T-helper 2 cell treated with Interferon-gamma antibody and Interleukin-4, amounts not matched to agents 5 μg/mL and 100 μg/mL, for 36 hours (primary cell): ENCODE measurements around the gene CDIP1.

ENCODE experiments used
- DNase-seq: peaks from one replicate; pipeline ENCODE4 v3.0.0; 2021; ENCODE audit warnings: low spot score
- H3K27ac Mint-ChIP-seq: one replicate; pipeline ENCODE4 v1.8.0; 2021; ENCODE audit warnings: mild to moderate bottlenecking, mixed read lengths
- H3K27me3 Mint-ChIP-seq: one replicate; pipeline ENCODE4 v1.8.0; 2021; ENCODE audit warnings: low read depth, mixed read lengths
- H3K36me3 Mint-ChIP-seq: one replicate; pipeline ENCODE4 v1.8.0; 2021; ENCODE audit warnings: low read depth, mixed read lengths
- H3K4me1 Mint-ChIP-seq: one replicate; pipeline ENCODE4 v1.8.0; 2021; ENCODE audit warnings: low read depth, mixed read lengths
- H3K4me3 Mint-ChIP-seq: one replicate; pipeline ENCODE4 v1.8.0; 2022; ENCODE audit warnings: mild to moderate bottlenecking, moderate library complexity, mixed read lengths
- H3K9me3 Mint-ChIP-seq: one replicate; pipeline ENCODE4 v1.8.0; 2021; ENCODE audit warnings: mixed read lengths

CDIP1 gene

DNA sequence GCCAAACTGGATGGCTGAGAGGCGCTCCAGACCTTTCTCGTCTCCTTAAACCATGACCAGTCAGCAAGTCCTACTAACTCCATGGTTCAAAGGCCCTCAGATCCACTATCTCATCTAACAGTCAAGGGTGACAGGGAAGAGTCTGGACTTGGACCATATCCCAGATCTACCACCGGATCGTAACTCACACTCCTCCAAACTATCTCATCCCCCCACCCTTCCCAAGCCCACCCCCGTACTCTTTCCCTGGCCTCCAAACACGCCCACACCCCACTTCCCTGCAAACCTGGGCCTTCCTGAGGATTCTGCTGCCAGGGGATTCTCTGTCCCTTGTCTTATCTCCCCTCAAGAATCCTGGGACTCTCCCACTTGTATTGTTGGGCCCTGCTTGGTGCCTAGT, 5.1 kb downstream of the CDIP1 start:
- Mint-ChIP-seq H3K27ac (no peak overlapping the region), H3K4me3 (no peak overlapping the region), H3K27me3 (peaks cover 2% of the 10 kb centered on the region), H3K4me1 (peaks cover 46% of the 10 kb centered on the region), H3K36me3 (peaks cover 20% of the 10 kb centered on the region), H3K9me3 (no peaks in the 10 kb centered on the region)
- DNase-seq, result no peak

DNA sequence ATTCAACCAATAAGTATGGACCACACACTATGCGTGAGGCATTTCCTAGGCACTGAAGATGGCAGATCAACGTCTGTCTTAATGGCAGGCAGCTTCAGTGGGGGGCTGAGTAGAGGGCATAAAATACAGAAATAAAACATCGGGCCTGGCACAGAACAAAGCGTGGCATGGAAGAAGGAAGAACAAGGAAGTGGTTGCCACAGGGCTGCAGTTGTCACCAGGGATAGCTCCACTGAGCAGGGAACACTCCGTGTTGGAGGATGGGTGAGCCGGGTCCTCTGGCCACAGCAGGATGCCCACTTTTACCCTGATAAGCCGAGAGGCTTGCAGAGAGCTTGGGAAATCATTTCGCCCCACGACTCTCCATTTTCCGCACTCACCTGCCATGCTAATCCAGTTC, 6.3 kb downstream of the CDIP1 start:
- Mint-ChIP-seq H3K4me1 (peaks cover 47% of the 10 kb centered on the region), H3K4me3 (no peak overlapping the region), H3K9me3 (no peaks in the 10 kb centered on the region), H3K27ac (no peak overlapping the region), H3K36me3 (peaks cover 19% of the 10 kb centered on the region), H3K27me3 (peaks cover 2% of the 10 kb centered on the region)
- DNase-seq, result no peak

DNA sequence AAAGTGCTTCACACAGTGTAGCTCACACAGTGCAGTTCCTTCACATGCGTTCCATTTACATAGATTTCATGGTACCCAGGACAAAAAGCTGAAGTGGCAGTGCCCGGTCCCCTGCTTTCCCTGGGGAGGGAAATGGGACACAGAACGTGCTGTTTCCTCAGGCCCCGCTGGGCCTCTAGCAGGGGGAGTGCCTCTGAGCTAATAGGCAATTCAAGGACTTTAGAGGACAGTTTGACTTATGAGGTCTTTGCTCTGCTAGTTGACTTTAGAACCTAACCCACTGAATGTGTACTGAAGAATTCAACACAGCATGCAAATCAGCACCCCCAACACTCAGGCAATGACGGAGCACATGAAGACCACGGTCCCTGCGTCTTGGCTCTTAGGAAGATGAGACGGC, 6.8 kb downstream of the CDIP1 start:
- Mint-ChIP-seq H3K4me1 (peaks cover 45% of the 10 kb centered on the region), H3K9me3 (no peaks in the 10 kb centered on the region), H3K4me3 (no peak overlapping the region), H3K27me3 (no peaks in the 10 kb centered on the region), H3K27ac (no peak overlapping the region), H3K36me3 (peaks cover 15% of the 10 kb centered on the region)
- no peak for DNase-seq

DNA sequence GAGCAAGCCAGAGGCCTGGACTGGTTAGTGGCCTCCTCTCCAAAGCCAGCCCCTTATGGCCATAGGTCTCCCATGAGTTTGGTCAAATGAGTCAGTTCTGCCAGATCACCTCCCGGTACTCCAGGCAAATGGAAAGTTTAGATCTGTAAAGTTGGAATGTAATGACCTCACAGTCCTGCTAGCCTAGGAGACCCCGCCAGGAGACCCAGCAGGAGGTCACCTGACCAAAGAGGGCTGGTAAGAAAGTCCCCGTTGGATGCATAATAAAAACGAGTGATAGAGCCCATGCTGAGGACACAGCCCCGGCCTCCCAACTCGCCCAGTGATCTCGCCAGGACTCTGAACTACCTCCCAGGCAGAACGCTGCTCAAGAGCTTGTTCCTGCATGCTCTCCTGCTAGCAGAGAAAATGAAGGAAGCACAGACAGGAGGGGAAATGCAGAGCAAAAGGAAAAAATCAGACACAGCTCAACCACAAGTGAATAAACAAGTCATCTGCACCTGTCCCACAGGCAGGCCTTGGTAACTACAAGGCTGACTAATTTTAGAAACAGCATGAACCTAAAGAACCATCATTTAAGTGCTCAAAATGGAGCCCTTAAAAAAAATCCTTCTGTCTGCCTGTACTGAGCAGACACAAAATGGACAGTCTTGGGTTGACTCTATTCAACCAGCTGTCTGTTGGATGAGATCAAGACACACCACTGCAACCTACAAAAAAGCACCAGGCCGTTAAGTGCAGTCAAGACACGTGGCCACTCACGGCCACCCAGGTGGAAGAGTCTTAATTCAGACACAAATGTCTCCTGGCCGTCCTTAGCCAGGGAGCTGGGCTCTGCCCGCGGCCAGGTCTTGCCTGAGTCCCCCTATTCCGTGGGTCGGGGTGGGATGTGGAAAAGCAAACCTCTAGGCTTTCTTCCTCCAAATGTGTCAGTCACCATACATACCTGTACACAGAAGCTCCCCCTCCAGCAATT, 9.2 kb downstream of the CDIP1 start:
- H3K27me3 Mint-ChIP-seq, result no peaks in the 10 kb centered on the region
- peaks cover 28% of the 10 kb centered on the region for H3K4me1 Mint-ChIP-seq
- peak overlapping the region; percentile 77 for H3K4me3 Mint-ChIP-seq
- H3K27ac Mint-ChIP-seq, result peak overlapping the region; percentile 87
- H3K9me3 Mint-ChIP-seq, result no peaks in the 10 kb centered on the region
- H3K36me3 Mint-ChIP-seq, result peaks cover 20% of the 10 kb centered on the region
- peak; percentile 42 for DNase-seq

DNA sequence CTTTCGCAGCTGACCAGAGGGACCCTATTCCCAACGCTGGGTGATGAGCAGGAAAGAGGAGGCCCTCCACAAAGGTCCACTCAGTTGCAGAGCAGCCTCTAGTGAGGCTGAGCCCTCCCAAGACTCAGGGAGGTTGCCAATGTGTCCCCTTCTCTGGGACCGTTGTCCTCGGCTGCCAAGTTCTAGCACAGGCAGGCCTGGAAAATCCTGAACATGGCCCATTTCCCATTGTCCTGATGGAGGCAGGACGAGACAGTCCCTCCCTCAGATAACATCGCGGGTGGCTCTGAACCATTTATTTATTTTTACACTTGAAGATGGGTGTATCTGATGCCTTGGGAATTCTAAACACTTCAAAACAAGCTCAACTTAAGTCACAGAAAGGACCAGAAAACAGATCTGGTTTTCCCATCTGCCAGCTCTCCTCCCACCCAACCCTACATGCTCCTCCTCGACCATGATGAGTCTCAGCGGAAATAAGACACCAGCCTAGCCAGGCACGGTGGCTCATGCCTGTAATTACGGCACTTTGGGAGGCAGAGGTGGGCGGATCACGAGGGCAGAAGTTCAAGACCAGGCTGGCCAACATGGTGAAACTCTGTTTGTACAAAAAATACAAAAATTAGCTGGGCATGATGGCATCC, 12.8 kb downstream of the CDIP1 start:
- peaks cover 34% of the 10 kb centered on the region for H3K4me1 Mint-ChIP-seq
- DNase-seq, result no peak
- H3K9me3 Mint-ChIP-seq, result no peaks in the 10 kb centered on the region
- no peaks in the 10 kb centered on the region for H3K27me3 Mint-ChIP-seq
- H3K27ac Mint-ChIP-seq, result no peak overlapping the region
- H3K4me3 Mint-ChIP-seq, result no peak overlapping the region
- peaks cover 11% of the 10 kb centered on the region for H3K36me3 Mint-ChIP-seq

DNA sequence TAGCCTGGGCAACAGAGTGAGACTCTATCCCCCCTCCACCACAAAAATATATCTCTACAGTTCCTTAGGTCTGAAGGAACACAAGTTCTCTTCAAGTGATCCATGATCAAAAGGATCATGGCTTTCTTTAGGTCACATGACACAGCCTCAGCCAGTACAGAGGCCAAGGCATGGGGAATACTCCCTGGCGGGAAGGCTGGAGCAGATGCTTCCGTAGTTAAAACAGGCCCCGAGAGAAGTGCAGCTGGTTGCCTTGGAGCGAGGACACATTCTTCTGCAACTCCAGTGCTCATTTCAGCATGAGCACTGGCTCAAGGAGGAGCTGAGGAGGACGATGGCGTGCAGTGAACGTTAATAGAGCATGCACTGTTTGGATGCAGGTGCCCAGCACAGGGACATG, 13.5 kb downstream of the CDIP1 start:
- no peak overlapping the region for H3K4me3 Mint-ChIP-seq
- no peak overlapping the region for H3K27ac Mint-ChIP-seq
- DNase-seq, result no peak
- no peaks in the 10 kb centered on the region for H3K9me3 Mint-ChIP-seq
- H3K36me3 Mint-ChIP-seq, result peaks cover 13% of the 10 kb centered on the region
- no peaks in the 10 kb centered on the region for H3K27me3 Mint-ChIP-seq
- H3K4me1 Mint-ChIP-seq, result peaks cover 30% of the 10 kb centered on the region

DNA sequence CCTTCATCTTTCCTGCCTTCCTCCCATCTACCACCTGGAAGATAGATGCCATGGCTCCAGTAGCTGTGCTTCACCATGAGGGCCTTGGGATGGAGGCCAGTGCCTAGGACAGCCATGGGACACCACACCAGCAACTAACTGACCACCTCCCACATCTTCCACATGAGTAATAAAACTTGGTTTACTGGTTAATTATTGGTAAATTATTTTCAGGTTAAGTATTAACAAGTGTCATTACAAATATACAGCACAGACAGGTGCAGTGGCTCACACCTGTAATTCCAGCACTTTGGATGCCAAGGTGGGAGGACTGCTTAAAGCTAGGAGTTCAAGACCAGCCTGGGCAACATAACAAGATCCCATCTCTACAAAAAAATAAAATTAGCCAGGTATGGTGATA, 14.0 kb downstream of the CDIP1 start:
- Mint-ChIP-seq H3K36me3 (peaks cover 13% of the 10 kb centered on the region), H3K27me3 (no peaks in the 10 kb centered on the region), H3K4me1 (peaks cover 25% of the 10 kb centered on the region), H3K9me3 (no peaks in the 10 kb centered on the region), H3K27ac (no peak overlapping the region), H3K4me3 (no peak overlapping the region)
- no peak for DNase-seq

DNA sequence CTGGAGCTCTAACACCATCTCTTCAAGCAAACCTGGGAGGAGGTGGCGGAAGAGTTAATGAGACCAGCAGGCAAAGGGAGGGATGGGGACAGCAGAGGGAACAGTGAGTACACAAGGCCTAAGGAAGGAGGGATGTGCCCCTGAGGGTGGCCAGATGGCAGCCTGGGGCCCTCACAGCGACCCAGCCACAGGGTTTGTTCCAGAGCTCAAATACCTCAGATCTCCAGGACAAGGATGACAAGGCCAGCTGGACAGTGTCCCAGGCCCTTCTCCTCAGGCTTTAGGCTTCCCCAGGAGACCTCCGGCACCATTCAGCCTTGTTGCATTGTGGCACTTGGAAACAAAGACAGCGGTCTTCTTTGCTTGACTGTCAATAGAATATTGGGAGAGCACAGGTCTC, 14.9 kb downstream of the CDIP1 start:
- Mint-ChIP-seq H3K9me3 (no peaks in the 10 kb centered on the region), H3K4me1 (peaks cover 18% of the 10 kb centered on the region), H3K27me3 (no peaks in the 10 kb centered on the region), H3K36me3 (peaks cover 11% of the 10 kb centered on the region), H3K4me3 (no peak overlapping the region), H3K27ac (no peak overlapping the region)
- DNase-seq, result no peak

DNA sequence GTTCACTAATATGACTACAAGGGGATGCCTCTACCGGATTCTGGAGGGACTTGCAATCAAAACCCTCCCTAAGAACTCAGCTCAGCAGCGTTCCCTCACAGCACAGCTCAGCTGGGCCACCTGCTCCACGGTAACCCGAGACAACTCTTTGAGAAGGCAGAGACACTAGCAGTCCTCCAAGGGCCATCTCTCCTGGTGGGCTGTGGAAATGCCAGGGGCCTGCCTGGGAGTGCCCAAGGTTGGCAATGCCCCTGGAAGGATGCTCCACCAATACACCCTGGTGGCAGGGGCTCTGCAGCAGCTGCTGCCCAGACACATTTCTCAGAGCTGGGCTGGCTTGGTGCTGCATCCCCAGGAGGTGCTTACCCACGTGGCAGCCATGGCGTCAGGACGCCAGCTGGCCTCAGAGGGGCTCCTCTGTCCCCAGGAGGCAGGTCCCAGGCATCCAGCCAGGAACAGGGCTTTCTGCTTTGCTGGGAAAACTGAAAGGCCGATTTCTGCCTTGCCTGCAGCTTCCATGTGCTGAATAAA, 16.5 kb downstream of the CDIP1 start:
- Mint-ChIP-seq H3K36me3 (peaks cover 11% of the 10 kb centered on the region), H3K27ac (no peak overlapping the region), H3K9me3 (no peaks in the 10 kb centered on the region), H3K4me1 (peaks cover 14% of the 10 kb centered on the region), H3K27me3 (no peaks in the 10 kb centered on the region), H3K4me3 (no peak overlapping the region)
- DNase-seq, result no peak

DNA sequence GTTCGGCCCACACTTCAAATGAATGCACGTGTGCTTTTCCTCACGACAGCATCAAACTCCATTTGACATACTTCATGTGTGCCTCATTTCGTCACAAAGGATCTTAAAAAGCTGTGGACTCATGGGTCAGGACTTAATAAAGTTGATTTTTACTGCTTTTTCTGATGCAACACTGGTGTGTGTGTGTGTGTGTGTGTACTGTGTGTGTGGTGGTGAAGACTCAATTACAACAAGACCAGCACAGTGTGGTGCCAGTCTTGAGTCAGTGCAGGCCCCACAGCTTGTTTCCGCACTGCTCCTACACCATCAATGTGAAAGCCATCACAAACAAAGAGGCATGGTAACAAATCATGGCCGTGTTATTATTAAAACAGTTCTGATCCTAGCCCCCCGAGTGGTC, 17.7 kb downstream of the CDIP1 start:
- Mint-ChIP-seq H3K9me3 (no peaks in the 10 kb centered on the region), H3K4me1 (peaks cover 18% of the 10 kb centered on the region), H3K27ac (no peak overlapping the region), H3K27me3 (no peaks in the 10 kb centered on the region), H3K4me3 (no peak overlapping the region), H3K36me3 (peaks cover 10% of the 10 kb centered on the region)
- no peak for DNase-seq

DNA sequence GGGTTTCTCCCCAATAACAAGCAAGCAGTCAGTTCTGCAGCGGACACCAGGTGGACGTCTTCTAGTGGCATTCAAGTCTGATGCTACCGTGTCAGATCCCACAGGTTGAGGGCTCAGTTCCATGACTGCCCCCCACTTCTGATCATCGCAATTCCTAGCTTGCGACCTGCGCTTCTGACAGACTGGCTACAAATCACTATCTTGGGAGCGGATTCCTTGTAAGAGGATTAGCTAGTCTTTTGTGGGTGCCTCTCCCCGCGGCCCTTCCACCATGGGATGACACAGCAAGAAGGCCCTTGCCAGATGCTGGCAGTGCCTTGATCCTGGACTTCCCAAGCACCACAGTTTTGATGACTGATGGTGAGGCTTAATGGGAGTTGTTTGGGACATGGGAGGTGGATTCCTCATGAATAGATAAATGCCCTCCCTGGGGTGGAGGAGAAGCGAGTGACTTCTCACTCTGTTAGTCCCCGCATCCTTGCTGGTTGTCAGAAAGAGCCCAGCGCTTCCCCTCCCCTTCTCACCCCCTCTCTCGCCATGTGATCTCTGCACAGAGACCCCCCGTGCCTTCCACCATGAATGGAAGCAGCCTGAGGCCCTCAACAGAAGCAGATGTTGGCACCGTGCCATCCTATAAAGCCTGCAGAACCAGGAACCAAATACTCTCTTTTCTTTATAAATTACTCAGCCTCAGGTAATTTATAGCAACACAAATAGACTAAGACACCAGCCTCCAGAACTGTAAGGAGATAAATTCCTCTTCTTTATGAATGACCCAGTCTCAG, 19.1 kb downstream of the CDIP1 start:
- H3K9me3 Mint-ChIP-seq, result no peaks in the 10 kb centered on the region
- no peak overlapping the region for H3K27ac Mint-ChIP-seq
- H3K36me3 Mint-ChIP-seq, result peaks cover 12% of the 10 kb centered on the region
- peaks cover 32% of the 10 kb centered on the region for H3K4me1 Mint-ChIP-seq
- no peak overlapping the region for H3K4me3 Mint-ChIP-seq
- no peaks in the 10 kb centered on the region for H3K27me3 Mint-ChIP-seq
- no peak for DNase-seq

DNA sequence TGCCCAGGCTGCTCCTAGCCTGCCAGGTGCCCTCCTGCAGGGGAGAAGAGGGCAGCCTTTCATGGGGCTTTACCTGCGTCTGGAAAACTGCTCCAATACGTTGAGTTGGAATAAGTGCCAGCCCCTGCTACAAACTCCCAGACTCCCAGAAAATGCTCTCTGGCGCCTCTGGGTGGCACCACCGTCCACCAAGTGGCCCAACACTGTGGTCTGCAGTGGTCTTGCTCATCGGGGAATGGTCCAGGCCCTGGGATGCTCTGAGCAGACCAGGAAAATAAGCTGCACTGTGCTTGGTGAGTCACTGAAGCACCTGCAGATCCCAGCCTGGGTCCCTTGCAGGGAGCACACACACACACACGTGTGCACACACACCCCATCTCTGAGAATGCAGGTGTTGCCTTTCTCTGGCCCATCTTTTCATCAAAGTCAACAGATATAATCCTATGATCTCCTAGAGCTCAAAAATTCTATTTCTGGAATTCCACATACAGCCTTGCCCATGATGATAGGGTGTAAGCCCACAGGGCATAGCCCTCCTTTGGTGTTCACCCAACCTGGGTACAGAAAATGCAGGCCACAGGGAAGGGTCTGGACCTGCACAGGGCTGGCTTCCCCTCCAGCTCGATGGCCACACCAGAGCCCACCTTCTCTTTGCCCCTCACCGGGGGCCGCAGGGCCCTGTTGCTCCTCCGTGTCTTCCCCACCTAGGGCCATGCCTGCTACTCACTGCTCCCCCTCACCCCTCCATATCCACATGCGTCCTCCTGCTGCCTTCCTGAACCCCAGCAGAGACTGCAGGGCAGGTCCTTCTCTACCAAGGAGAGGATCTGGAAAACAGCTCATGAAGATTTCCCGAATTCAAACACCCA, 20.5 kb downstream of the CDIP1 start:
- peaks cover 19% of the 10 kb centered on the region for H3K36me3 Mint-ChIP-seq
- no peak overlapping the region for H3K4me3 Mint-ChIP-seq
- no peak overlapping the region for H3K27ac Mint-ChIP-seq
- H3K4me1 Mint-ChIP-seq, result peaks cover 32% of the 10 kb centered on the region
- no peak for DNase-seq
- no peaks in the 10 kb centered on the region for H3K27me3 Mint-ChIP-seq
- H3K9me3 Mint-ChIP-seq, result no peaks in the 10 kb centered on the region

DNA sequence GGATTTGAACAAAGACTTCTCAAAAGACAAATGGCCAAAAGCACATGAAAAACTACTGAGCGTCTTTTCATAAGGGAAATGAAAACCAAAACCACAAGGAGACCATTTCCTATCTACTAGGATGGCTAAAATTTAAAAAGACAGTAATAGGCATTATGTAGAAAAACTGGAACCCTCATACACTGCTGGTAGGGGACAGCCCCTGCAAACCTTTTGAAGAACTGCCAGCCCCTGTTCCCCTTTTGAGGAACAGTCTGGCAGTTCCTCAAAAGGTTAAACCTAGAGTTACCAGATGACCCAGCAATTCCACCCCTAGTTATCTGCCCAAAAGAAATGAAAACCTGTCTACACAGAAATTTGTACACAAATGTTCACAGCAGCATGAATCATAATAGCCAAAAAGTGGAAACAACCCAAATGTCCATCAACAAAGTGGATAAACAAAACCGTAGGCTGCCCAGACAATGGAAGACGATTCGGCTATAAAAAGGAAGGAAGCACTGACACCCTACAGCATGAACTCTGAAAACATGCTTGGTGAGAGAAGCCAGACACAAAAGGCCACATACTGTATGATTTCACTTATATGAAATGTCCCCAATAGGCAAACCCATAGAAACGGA, 22.9 kb downstream of the CDIP1 start:
- no peaks in the 10 kb centered on the region for H3K27me3 Mint-ChIP-seq
- peaks cover 34% of the 10 kb centered on the region for H3K36me3 Mint-ChIP-seq
- H3K9me3 Mint-ChIP-seq, result no peaks in the 10 kb centered on the region
- peak overlapping the region; percentile 78 for H3K4me3 Mint-ChIP-seq
- peaks cover 37% of the 10 kb centered on the region for H3K4me1 Mint-ChIP-seq
- H3K27ac Mint-ChIP-seq, result peak overlapping the region; percentile 92
- no peak for DNase-seq
